NCI-H1092 (cell line): ENCODE measurements around the gene DNER.

Experiments used
- DNase-seq: peaks from one replicate; lab custom pipeline; 2025; lab: John Stamatoyannopoulos, UW

The DNER gene

GRCh38 chr2:229666811-229667210 is 47.5 kb downstream of the DNER start:
- no peak for DNase-seq

DNA sequence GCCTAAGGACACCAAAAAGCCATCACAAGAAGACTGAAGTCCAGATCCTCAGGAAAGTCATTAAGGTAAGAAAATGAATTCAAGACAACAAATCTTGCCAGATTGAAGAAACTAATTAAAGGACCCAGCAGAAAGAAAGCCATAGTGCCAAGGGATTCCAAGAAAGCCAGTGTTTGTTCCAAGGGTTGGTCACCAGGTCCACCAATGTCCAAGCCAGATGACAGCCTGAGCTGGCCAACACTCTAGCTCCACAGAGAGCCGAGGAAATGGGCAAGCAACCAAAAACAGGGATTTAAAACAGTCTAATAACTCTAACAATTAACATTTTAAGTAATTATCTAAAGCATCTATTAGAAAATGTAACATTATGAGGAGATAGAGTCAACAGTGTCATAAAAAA is 49.2 kb downstream of the DNER start:
- no peak for DNase-seq

- no peak for DNase-seq
These were observed 52.9 kb downstream of the DNER start for GRCh38 chr2:229661478-229661877.

DNA sequence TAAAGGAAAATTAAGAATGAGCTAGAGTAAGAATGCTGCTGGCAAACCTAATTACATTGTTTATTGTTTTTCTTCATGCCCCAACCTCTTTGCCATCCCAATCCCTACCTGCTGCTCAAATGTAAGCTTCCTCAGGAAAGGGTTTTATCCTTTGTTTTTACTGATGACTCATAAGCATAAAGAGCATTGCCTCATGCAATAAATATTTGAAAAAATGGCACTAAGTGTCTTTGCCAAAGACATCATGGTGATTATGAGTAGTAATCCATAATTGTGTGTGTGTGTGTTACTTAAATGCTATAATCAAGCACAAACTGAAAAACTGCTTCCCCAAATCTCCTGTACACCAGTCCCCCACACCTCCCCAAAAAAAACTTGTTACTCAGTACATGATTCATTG is 53.4 kb downstream of the DNER start:
- no peak for DNase-seq

GRCh38 chr2:229660391-229660790 is 54.0 kb downstream of the DNER start:
- no peak for DNase-seq

- DNase-seq, result no peak
These were observed 56.4 kb downstream of the DNER start for GRCh38 chr2:229658004-229658403.

DNA sequence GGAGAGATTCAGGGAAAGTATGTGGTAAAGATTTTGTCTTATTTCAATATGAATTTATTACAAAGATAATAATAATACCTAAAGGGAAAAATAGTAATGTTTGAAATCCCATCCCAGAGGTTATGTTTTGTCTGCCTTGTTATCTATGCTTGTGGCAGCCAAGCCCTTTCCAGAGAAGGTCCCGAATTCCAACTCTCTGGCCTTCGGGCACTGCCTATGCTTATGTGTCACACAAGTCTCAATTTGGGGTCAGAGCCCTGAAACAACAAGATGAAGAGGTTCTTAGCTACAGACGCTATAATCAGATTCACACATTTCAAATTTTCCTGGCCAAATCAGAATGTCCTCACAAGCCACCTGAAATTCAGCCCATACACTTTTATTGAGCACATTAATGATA is 59.9 kb downstream of the DNER start:
- no peak for DNase-seq

- DNase-seq, result no peak
These were observed 60.8 kb downstream of the DNER start for GRCh38 chr2:229653531-229653930.

DNA sequence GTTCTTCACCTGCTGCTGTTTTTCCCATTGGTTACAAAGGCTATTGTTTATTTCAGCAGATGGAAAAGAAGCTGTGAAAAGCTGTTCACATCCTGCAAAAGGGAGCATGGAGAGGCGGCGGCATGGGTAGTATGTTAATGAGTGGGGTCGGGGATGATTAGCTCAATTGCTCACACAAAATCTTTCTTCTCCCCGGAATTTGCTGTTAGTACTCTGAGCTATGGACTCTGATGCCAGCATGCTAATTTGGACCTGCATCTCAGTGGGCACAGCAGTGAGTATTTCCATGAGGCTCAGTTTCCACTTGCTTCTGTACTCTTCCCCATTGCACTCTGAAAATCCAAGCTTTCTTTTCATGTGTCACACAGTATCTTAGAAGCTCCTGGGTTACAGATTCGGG is 61.6 kb downstream of the DNER start:
- no peak for DNase-seq

- DNase-seq, result no peak
These were observed 63.5 kb downstream of the DNER start for GRCh38 chr2:229650901-229651300.

DNA sequence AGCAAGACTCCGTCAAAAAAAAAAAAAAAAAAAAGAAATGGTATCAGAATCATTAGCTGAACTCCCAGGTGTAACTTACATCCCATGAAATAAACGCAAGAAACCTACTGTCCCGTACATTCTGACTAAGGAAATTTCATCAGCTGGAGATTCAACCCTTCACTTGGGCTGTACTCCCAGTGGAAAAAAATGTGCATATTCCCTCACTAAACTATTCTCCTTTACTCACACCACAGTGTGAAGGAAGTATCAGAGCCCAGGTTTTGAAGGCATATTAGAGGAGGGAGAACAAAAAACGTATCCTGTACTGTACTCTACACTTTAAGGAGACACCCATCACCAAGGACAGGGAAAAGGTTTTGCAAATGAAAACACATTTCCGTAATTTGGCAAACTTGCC is 64.3 kb downstream of the DNER start:
- DNase-seq, result no peak

GRCh38 chr2:229646186-229646723 is 68.1 kb downstream of the DNER start:
- no peak for DNase-seq

DNA sequence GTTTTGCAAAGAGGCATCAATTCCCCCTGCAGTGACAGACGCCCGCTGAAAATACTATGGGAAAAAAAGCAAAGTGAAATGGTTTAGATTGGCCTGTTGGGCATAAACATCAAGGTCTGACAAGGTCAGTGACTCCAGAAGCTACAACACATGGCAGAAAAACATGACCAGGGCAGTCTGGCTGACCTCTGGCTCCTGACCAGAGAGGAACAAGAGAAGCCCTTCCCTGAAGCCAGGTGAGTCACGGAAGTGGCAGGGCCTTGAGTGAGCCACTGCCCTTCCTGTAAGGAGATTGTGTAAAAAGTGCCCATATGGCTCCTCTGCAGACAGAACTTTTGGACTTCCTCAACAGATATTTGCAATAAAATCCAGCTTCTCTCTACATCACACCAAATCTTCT is 72.0 kb downstream of the DNER start:
- no peak for DNase-seq

DNA sequence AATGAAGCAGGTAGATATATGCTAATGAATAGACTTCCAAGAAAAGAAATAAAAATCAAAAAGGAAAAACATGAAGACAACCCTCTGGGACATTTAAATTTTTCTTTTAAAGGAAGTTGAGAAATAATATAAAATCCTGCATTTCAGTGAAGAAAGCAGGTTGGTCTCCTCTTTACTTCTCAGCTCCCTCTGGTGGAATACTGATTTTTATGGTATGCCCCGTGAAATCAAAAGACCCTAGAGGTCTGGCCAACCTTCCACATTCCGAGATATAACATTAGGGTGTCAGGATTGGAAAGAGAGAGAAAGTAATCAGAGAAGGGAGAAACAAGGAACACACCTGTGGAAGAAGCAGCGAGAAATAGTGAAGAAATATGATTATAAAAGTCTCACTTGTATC is 72.7 kb downstream of the DNER start:
- no peak for DNase-seq

GRCh38 chr2:229640636-229641035 is 73.7 kb downstream of the DNER start:
- DNase-seq, result no peak

DNA sequence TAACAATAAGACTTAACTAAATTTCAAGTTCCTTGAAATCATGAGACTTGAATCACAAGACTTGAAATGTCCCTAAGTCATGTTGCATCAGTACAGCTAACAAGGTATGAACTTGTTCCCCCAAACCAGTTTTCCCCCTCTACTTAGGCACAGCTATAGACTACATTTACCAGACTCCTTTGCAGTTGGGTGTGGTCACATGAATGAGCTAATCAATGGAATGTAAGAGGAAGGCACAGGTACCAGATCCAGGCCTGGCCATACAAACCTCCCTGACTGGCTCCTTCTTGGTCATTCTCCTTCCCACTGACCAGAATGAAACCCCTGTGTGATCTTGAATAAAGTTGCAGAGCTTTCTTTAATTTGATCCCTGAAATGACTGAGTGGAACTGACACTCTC is 77.8 kb downstream of the DNER start:
- DNase-seq, result no peak

GRCh38 chr2:229635371-229635680 is 79.0 kb downstream of the DNER start:
- DNase-seq, result no peak

DNA sequence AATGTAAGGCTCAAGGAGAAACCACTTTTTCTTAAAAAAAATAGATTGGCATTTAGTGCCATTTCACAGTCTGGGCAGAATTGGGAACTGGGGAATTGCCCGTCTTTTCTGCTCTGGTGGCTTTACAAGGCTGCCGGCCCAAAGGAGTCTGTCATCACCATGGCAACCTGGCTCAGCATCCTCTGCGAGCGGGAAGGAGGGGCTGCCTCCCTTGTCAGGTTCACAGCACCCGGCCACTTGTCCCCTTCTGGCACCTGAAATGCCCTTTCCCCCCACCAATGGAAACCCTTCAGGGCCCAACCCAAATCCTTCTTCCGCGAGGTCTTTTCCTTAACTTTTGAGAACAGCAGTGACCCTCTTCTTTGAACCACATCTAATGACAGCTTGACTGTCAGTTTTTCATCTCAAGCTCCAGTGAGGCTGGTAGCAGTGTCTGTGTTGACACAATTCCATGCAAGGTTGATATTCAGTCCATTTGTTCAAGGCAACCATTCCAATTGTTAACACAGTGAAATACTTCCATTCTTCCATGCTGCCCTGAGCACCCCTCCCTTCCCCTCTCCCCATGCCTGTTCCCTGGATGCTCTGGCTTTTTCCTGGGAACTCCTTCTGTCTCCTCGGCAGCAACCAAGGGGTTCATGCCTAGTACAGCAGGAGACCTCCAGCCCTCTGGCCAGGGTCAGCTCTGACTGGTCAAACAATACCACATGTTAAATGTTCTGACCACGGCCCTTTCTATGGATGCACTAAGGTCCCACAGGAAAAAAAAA is 79.6 kb downstream of the DNER start:
- DNase-seq, result peak; percentile 18

GRCh38 chr2:229633556-229633955 is 80.8 kb downstream of the DNER start:
- DNase-seq, result no peak

- DNase-seq, result no peak
These were observed 85.3 kb downstream of the DNER start for GRCh38 chr2:229629039-229629438.

GRCh38 chr2:229627728-229628127 is 86.6 kb downstream of the DNER start:
- no peak for DNase-seq

DNA sequence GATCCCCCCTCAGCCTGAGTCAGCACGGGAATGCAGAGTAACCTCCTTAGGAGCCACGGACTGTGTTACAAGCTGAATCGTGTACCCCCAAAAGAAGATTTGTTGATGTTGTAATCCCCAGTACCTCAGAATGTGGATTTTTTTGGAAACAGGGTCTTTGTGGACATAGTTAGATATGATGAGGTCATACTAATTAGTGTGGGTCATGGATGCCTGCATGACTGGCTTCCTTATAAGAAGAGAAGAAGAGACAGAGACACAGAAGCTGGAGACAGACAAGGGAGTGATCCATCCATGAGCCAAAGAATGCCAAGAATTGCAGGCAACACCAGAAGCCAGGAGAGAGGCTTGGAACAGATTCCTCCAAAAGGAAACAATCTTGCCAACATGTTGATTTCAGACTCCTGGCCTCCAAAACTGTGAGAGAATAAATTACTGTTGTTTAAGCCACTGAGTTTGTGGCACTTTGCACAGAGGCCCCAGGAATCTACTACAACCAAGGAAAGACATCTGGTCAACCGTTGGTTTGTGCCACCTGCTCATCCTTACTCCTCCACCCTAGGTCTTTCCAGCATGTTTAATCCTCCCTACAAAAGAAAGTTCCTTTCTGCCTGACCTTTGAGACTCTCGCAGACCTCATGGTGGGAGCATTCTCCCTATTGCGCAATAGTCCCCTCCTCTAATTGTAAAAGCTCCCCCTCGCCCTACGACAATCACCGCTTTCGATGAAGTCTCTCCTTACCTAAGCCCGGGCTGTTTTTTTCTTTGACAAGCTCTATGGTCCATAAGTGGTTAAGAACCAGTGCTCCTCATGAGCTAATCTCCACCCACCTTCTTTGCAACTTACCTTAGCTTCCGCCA is 91.6 kb downstream of the DNER start:
- no peak for DNase-seq

- no peak for DNase-seq
These were observed 93.6 kb downstream of the DNER start for GRCh38 chr2:229620759-229621158.
